HG03175 (cell line): ENCODE results near the gene PARN.
"Not testable (repeated sequence)": the region's sequence is repeated elsewhere in the genome, so short reads cannot be mapped to it uniquely, and the experiment has no call there.

Experiments used
- ATAC-seq: cut with Tn5 transposase; IDR thresholded peaks from one replicate; pipeline ENCODE4 v1.9.1; 2021; ENCODE audit warnings: mild to moderate bottlenecking, moderate library complexity; ENCODE audit not compliant: unreplicated experiment

PARN gene

GRCh38 chr16:14632693-14633569 lies 2.9 kb upstream of the PARN start, which contains the start of gene BFAR:
Gene BFAR, plus strand, starts transcription at chr16:14632951. Its CDS starts 11,396 bp downstream, at chr16:14644347.
- ATAC-seq: peak; percentile 80

GRCh38 chr16:14630620-14631330 lies 715 bp upstream of the PARN start:
- ATAC-seq: not testable (repeated sequence)

GRCh38 chr16:14629612-14629918 lies 495 bp downstream of the PARN start:
- ATAC-seq: peak; percentile 2

GRCh38 chr16:14628806-14629611 lies 1.1 kb downstream of the PARN start:
- ATAC-seq: no peak

GRCh38 chr16:14627078-14627477 lies 3.0 kb downstream of the PARN start:
- ATAC-seq: no peak

GRCh38 chr16:14618566-14618965 lies 11.5 kb downstream of the PARN start:
- ATAC-seq: no peak

GRCh38 chr16:14616280-14616679 lies 13.8 kb downstream of the PARN start:
- ATAC-seq: no peak

GRCh38 chr16:14613991-14614390 lies 16.1 kb downstream of the PARN start:
- no peak for ATAC-seq

GRCh38 chr16:14611660-14612059 lies 18.4 kb downstream of the PARN start:
- no peak for ATAC-seq

GRCh38 chr16:14609716-14610115 lies 20.3 kb downstream of the PARN start:
- no peak for ATAC-seq

- ATAC-seq: no peak
Observed at GRCh38 chr16:14608604-14609003, 21.5 kb downstream of the PARN start.

- ATAC-seq: peak; percentile 51
Observed at GRCh38 chr16:14608111-14608566, 21.9 kb downstream of the PARN start.

- no peak for ATAC-seq
Observed at GRCh38 chr16:14606102-14606501, 24.0 kb downstream of the PARN start.

GRCh38 chr16:14602443-14602963 lies 27.6 kb downstream of the PARN start:
- no peak for ATAC-seq

GRCh38 chr16:14600164-14600563 lies 29.9 kb downstream of the PARN start:
- ATAC-seq: no peak

- no peak for ATAC-seq
Observed at GRCh38 chr16:14586637-14587305, 43.3 kb downstream of the PARN start.

GRCh38 chr16:14585287-14585686 lies 44.8 kb downstream of the PARN start:
- no peak for ATAC-seq

GRCh38 chr16:14580926-14581325 lies 49.1 kb downstream of the PARN start:
- ATAC-seq: not testable (repeated sequence)

- ATAC-seq: no peak
Observed at GRCh38 chr16:14579266-14579665, 50.8 kb downstream of the PARN start.

- ATAC-seq: no peak
Observed at GRCh38 chr16:14576532-14576931, 53.5 kb downstream of the PARN start.
